GM19324 (cell line): ENCODE data around the gene ATAD3A.
"Not testable (repeated sequence)": the region's sequence is repeated elsewhere in the genome, so short reads cannot be mapped to it uniquely, and the experiment has no call there.

Experiments
- ATAC-seq: cut with Tn5 transposase; IDR thresholded peaks from one replicate; pipeline ENCODE4 v1.9.1; 2021; ENCODE audit warnings: mild to moderate bottlenecking, moderate library complexity; ENCODE audit not compliant: unreplicated experiment, low FRiP score

Gene ATAD3A

GRCh38 chr1:1521331-1521730, 9.4 kb downstream of the ATAD3A start:
- no peak for ATAC-seq

GRCh38 chr1:1522536-1522935, 10.6 kb downstream of the ATAD3A start:
- ATAC-seq, result not testable (repeated sequence)

- ATAC-seq, result not testable (repeated sequence)
Measured at GRCh38 chr1:1523226-1523625, 11.3 kb downstream of the ATAD3A start.

GRCh38 chr1:1523651-1524050, 11.7 kb downstream of the ATAD3A start:
- not testable (repeated sequence) for ATAC-seq

- not testable (repeated sequence) for ATAC-seq
Measured at GRCh38 chr1:1524750-1525383, 12.9 kb downstream of the ATAD3A start.

GRCh38 chr1:1526476-1526875, 14.5 kb downstream of the ATAD3A start:
- not testable (repeated sequence) for ATAC-seq

- ATAC-seq, result no peak
Measured at GRCh38 chr1:1527092-1527816, 15.3 kb downstream of the ATAD3A start.

- no peak for ATAC-seq
Measured at GRCh38 chr1:1528301-1529267, 16.6 kb downstream of the ATAD3A start.

- no peak for ATAC-seq
Measured at GRCh38 chr1:1529321-1529720, 17.4 kb downstream of the ATAD3A start.

GRCh38 chr1:1529936-1530335, 18.0 kb downstream of the ATAD3A start:
- ATAC-seq, result no peak

GRCh38 chr1:1531947-1532346, 20.0 kb downstream of the ATAD3A start:
- ATAC-seq, result no peak

GRCh38 chr1:1533176-1533893, 21.4 kb downstream of the ATAD3A start:
- ATAC-seq, result not testable (repeated sequence)

GRCh38 chr1:1533894-1534291, 21.9 kb downstream of the ATAD3A start:
- ATAC-seq, result not testable (repeated sequence)

GRCh38 chr1:1534401-1535154, 22.6 kb downstream of the ATAD3A start:
- no peak for ATAC-seq

- ATAC-seq, result no peak
Measured at GRCh38 chr1:1535201-1536018, 23.4 kb downstream of the ATAD3A start.

GRCh38 chr1:1536019-1536937, 24.3 kb downstream of the ATAD3A start:
- no peak for ATAC-seq

GRCh38 chr1:1536938-1537546, 25.1 kb downstream of the ATAD3A start:
- no peak for ATAC-seq
